GM21528 (cell line): ENCODE measurements around the gene GID4.
A peak's percentile ranks its signal among the peaks of the same experiment; 100 is the strongest.
"Not testable (repeated sequence)": the region's sequence is repeated elsewhere in the genome, so short reads cannot be mapped to it uniquely, and the experiment has no call there.

Experiments used
- ATAC-seq: cut with Tn5 transposase; IDR thresholded peaks from one replicate; pipeline ENCODE4 v1.9.1; 2021; ENCODE audit warnings: mild to moderate bottlenecking, moderate library complexity; ENCODE audit not compliant: unreplicated experiment, low FRiP score

The GID4 gene

DNA sequence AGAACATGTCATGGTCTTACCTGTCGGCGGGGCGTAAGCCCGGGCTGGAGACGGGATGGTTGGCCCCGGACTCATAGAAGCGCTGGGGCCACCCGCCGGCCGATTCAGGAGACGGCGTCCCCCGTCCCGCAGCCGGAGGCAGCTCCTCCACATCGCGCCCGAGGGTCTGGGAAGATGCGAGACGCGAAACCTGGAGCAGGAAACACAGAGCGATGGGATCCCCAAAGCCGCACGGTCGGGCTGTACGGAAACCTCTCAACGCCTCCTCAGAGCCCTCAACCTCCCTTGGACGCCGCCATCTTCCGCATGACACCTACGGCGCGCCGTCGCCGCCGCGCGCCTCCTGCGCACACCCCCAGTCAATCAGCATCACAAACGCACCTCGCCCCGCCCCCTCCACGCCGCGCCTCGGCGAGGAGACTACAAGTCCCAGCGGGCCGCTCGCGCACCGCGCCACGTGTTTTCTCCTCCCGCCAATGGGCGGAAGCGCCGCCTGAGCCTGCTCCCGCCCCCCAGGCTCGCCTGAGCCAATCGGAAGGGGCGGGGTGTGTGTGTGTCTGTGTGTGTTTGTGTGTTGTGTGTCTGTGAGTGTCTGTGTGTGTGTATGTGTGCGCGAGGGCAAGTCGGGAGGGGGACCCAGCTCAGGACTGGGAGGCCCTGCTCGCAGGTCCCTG is at the start of gene GID4, which contains the start of gene ATPAF2:
TSS of gene GID4 (plus strand) at position 548 of the 674 bp plus-strand sequence. CDS start at position 605, 57 bp downstream.
TSS of gene ATPAF2 (minus strand) at position 308 of the 674 bp plus-strand sequence. CDS start at position 153, 155 bp downstream.
- peak; percentile 88 for ATAC-seq

DNA sequence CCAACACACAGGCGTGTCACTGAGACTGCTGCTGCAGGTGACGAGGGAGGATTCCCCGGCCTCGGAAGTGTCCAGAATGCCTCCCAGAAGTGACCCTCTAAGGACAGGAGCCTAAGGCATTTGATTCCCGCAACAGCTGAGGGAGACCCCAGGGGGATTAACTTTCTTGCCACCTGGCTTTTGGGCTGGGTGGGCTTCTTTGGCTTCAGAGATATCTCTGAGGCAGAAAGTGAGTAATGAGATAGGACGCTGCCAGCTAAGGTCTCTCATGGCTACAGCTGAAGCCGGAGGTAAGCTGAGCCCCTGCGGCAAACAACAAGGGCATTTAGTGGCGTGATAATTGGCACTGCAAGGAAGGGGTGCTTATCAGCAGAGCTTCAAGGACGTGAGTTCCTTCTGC is 49.6 kb upstream of the GID4 start:
- no peak for ATAC-seq

DNA sequence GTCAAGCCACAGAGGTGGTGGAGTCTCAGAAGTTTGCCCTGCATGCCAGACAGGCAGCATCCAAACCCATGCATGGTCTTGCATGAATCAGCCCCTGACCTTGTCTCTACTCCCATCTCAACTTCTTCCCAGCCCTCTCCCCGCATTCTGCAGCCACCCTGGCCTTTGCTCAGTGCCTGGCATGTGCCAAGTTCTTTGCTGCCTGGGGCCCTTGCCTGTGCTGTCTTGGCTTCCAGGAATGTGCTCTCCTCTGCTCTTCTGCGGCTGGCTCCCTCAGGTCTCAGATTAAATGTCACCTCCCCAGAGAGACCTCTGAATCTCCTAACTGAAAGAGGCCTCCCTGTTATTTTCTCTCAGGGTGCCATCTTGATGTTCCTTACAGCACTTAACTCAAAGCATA is 48.9 kb upstream of the GID4 start:
- ATAC-seq = no peak

DNA sequence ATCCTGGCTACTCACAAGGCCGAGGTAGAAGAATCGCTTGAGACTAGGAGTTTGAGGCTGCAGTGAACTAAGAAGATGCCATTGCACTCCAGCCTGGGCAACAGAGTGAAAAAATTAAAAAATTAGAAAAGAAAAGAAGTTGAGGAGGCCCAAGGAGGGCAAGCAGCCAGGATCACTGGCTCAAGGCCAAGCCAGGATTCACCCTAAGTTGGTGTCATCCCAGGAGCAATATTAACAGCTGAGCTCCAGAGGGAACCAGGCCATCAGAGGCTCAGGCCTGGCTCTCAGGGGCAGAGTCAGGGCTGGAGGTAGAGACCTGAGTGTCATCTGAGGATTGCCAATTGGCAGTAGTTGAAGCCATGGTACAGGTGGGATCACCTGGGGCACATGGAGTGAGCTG is 45.8 kb upstream of the GID4 start:
- ATAC-seq = no peak

DNA sequence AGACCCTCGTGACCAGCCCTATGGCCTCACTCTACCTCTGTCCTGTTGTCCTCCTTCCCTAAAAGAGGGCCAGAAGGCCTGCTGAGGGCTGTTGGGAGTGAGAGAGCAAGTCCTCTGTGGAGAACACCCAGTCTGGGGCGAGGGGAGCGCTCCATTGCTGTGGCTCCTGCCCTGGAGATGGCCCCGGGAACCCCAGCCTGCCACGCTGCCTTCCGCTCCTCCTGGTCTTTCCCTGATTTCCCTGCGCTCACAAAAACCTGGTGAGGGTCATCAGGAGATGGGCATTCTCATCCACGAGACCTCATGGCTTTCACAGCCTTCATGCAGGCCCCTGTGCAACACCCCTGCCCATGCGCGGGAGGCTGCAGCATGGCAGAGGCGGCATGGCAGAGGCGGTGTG is 45.4 kb upstream of the GID4 start:
- ATAC-seq = no peak

DNA sequence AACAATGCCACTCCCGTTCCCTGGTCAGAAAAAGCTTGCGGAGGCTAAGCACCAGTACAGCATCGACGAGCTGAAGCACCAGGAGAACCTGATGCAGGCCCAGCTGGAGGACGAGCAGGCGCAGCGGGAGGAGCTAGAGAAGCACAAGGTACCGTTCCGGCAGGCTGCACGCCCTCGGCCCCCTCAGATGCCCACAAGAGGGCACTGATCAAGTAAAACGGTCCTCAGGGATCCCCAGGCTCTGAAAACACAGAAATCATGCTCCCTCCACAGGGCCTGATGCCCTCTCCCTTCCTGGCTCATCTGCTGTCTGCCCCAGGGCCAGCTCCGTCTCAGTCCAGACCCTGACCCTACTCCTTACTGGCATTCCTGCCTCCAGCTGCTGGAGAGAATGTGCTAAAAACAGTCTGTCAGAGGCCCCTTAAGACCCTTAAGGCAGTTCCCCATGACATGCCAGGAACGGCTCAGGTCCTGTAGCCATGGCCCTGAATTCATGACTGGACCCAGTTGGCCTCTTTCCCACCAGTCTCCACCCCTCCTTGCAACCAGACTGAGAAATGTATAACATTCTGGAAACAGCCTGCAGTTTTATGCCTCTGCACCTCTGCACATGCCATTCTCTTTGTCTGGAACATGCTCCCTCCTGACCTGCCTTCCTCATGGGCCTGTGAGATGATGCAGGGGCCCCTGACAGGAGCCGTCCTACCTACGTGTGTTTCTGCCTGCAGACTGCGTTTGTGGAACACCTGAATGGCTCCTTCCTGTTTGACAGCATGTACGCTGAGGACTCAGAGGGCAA is 44.7 kb upstream of the GID4 start:
- no peak for ATAC-seq

DNA sequence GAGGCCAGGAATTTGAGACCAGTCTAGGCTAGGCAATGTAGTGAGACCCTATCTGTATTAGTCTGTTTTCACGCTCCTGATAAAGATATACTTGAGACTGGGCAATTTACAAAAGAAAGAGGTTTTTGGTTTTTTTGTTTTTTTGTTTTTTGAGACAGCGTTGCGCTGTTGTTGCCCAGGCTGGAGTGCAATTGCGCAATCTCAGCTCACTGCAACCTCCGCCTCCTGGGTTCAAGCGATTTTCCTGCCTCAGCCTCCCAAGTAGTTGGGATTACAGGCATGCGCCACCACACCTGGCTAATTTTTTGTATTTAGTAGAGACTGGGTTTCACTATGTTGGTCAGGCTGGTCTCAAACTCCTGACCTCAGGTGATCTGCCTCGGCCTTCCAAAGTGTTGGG is 43.3 kb upstream of the GID4 start:
- not testable (repeated sequence) for ATAC-seq

DNA sequence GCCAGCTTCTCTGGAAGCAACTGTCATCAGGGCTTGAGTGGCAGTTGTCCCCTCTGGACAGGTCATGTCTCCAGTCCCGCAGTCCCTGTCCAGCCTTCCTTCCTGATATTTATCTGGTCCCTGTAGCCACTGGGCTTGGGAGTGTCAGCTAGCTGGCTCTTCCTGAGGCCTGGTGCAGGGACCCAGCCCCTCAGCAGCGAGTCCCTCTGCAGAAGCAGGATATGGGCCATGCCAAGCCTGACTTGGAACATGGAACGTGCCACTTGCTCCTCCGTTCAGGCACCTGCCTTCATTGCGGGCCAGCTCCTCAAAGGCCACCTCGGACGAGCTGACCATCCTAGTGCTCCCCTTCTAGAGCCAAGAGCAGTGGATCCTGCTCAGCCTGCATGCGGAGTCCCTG is 40.3 kb upstream of the GID4 start:
- no peak for ATAC-seq

DNA sequence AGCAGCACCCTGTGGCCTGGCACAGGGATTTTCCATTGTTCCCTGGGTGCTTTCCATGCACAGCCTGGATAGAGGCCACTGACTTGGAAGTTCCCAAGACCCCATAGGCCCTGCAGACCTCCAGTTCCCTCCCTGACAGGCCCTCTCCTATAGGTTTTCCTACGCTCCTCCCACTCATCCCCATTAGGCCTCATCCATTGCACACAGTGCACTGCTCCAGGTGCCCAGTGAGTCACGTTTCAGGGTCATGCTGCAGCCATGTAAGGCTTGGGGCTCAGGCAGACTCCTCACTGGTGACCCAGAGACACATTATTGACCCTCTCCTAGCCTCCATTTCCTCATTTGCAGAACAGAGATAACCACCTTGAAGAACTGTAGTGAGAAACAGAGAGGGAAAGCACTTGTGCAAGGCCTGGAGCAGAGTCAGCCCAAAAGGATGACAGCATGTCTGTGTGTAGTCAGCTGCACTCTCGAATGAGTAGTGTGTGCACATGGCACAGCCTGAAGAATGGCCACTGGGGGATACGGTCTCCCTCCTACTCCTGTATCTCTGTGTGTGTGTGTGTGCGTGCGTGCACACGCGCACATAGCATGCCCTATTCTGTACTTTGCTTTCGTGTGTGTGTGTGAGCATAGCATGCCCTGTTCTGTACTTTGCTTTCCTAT is 39.7 kb upstream of the GID4 start:
- no peak for ATAC-seq

DNA sequence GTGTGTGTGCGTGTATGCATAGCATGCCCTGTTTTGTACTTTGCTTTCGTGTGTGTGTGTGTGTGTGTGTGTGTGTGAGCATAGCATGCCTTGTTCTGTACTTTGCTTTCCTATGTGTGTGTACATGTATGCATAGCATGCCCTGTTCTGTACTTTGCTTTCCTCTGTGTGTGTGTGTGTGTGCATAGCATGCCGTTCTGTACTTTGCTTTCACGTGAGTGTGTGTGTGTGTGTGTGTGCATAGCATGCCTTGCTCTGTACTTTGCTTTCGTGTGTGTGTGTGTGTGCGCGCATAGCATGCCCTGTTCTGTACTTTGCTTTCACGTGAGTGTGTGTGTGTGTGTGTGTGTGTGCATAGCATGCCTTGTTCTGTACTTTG is 39.2 kb upstream of the GID4 start:
- no peak for ATAC-seq

DNA sequence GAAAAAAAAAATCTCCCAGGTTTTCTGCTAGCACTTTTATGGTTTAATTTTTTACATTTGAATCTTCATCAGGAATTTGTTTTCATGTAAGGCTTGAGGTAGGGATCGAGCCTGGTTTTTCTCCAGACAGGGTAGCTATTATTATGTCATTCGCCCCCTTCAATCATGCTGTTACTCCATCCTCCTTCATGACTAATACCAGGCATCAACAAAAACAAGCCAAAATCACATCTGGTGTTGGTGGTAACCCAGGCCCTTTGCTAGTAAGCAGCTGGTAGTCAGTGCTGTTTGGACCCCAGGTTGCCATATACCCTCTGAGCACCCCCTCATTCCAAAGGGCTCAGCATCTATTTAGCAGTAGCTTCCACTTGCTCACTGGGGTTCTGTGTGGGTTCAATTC is 37.0 kb upstream of the GID4 start:
- no peak for ATAC-seq

DNA sequence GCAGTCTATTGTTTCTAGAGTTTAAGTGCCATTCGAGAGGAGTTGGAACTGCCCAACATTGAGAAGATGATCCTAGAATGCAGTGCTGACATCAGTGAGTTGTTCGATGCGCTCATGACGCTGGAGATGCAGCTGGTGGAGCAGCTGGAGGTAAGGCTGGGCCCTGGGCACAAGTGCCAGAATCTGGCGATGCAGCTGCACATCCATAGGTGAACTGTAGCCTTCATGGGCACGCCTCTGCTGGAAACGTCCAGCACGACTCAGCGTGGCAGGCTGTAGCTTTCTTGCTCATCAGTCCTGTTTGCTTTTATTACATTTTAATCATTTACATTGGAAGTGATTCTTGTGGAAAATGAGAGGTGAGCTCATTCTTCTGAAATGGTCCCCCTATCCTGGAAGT is 34.9 kb upstream of the GID4 start:
- ATAC-seq = no peak

DNA sequence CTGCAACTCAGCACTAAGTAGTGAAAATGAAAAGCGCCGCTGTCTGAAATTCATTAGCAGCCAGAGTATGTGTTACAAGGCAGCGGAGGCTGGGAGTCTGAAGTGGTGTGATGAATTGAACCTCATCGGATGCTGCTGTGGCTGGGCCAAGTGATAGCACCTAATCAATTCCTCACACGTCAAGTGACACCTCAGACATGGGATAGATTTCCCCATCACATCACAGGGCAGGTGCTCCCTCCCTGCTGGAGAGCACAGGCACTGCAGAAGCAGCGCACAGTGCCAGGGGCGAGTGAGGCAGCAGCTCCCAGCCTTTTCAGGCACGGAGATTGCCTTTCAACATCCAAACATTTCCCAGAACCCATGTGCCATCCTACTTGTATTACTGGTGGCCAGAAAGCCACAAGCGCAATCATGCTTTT is 34.3 kb upstream of the GID4 start:
- no peak for ATAC-seq

DNA sequence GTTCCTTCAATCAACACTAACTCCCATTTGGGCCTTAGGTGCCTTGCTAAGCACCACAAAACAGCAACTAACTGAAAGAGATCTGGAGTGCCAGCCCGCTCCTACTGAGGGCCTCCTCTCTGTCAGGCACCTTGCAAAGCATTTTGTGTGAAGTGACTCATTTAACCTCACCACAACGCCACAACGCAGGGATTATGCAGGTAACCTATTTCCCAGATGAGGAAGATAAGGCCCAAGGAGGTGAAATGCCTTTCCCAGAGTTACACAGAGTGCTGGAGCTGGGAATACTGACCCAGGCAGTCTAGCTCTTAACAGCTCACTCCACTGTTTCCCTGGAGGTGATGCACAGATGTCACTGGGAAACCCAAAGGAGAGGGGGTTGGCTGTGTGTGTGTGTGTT is 33.7 kb upstream of the GID4 start:
- ATAC-seq = no peak

DNA sequence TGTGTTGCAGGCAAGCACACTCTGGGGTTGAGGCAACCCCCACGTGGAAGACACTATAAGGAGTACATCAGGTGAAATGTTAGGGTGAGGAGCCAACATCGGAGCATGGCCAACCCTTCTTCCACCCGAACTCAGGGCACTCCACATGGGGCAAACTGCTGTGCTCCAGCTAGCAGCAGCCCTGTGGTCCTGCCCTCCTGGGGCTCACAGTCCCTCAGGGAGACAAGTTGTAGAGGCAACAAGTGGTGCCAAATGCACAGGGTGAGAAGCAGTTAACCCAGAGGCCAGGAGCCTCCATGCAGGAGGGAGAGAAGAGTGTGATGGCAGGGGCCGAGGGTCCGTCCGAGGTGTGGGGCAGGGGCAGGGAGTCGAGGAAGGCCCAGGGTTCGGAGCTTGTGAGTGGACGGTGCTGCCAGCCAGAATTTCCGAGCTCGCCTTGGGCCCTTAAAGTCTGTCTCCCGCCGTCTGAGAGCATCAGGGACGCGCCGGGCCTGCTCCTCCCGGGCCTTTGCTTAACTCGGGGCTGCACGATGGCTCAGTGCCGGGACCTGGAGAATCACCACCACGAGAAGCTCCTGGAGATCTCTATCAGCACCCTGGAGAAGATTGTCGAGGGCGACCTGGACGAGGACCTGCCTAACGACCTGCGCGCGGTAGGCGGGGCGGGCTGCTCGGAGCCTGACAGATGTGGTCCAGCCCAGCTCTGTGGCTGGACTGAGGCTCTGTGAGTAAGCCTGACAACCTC is 32.5 kb upstream of the GID4 start:
- ATAC-seq = no peak

DNA sequence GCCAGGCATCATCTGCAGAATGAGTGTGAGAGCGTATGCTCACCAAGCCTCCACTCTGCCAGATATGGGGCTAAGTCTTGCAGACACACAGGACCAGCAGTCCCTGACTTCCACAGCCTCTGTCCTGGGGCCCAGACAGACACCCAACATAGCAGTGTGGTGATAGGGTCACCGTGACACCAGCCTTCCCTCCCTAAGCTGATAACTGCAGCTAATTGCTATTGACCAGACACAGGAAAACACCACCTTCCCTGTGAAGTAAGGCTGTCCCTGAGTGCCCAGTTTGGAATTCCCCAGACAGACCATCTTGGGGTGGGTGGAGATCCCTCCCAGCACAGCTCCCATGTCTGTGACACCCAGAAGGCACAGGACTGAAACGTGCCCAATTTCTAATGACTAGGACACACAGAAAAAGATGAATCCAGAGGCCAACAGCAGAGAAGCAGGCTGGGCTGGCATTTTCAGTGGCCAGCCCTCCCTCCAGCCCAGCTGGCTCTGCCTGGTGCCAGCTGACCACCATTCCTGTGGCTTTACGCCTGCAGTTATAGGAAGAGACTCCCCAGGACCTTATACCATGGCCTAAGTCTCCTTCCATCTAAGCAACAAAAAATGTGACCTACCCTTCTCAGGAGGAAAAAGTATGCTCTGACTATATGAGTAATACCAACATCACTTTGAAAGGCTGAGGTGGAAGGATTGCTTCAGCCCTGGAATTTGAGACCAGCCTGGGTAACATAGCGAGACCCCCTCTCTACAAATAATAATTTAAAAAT is 30.5 kb upstream of the GID4 start:
- ATAC-seq = no peak

DNA sequence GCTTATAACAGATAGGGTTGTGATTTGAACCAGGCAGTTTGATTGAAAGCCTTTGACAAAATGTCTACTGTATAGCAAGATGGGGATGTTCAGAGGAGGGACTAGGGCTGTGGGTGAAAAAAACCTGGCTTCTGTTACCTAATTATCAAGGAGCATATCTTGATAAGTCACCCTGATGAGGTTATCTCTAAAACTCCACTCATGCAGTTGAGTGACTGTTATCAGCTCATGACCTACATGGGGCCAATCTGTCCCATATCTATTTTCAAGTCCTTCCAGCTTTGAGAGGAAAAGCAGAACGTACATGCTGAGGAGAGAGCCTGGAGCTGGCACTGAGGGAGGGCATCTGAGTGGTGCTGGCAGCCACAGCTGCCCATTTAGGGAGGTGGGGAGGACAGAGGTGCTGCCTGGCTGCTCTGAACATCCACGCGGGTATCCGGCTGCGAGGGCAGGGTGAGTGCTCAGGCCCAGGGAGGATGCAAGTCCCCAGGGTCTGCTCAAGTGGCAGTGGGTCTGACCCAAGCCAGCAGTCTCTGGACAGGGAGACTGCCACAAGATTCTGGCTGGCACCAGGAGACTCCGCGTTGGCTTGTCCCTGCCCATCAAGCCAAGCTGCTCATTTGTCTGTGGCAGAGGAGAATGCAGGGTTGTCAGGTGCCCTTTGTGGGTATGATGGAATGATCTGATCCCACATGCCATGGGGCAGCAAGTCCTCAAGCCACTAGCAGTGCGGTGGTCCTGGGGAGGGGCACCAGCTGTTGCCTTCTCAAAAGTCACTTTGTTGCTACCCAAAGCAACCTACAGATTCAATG is 29.4 kb upstream of the GID4 start:
- ATAC-seq = no peak

DNA sequence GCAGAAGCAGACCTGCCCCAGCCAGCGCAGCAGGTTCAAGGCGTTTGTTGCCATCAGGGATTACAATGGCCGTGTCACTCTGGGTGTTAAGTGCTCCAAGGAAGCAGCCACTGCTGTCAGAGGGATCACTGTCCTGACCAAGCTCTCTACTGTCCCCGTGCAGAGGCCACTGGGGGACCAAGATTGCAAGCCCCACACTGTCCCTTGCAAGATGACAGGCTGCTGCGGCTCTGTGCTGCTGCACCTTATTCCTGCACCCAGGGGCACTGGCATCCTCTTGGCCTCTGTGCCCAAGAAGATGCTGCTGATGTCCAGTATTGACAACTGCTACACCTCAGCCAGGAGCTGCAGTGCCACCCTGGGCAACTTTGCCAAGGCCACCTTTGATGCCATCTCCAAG is 27.9 kb upstream of the GID4 start:
- ATAC-seq = no peak

DNA sequence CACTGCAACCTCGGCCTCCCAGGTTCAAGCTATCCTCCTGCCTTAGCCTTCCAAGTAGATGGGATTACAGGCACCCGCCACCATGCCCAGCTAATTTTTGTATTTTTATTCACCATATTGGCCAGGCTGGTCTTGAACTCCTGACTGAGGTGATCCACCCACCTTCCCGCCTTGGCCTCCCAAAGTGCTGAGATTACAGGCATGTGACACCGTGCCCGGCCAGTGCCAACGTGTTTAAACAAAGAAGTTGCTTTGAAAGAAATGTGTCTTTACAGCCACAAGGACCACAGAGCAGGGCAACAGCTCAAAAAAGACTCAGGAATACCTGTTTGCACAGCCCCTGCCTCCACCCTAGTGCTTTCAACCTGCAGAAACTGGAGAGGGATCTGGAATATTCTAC is 25.2 kb upstream of the GID4 start:
- ATAC-seq = no peak
